ENCODE data around the gene IRF5.
"Not testable (repeated sequence)": the region's sequence is repeated elsewhere in the genome, so short reads cannot be mapped to it uniquely, and the experiment has no call there.

IRF5 gene

GRCh38 chr7:128939861-128940410, 2.2 kb downstream of the IRF5 start:
- no peak overlapping the region for H3K4me3 ChIP-seq (ENCODE audit: low read depth, low read length)
- no peak for TF ChIP-seq CTCF (IDR thresholded peaks at IDR 0.05; ENCODE audit: low read depth, low read length)
- DNase-seq (ENCODE audit: low read depth, low spot score) = no peak
- in situ Hi-C loops (cut with HindIII; ENCODE audit: low sequenced_read_pairs) = no loop called here

GRCh38 chr7:128940494-128941322, 3.0 kb downstream of the IRF5 start:
- DNase-seq (ENCODE audit: low read depth, low spot score) = no peak
- in situ Hi-C loops (cut with HindIII; ENCODE audit: low sequenced_read_pairs) = no loop called here
- no peak for TF ChIP-seq CTCF (IDR thresholded peaks at IDR 0.05; ENCODE audit: low read depth, low read length)
- no peak overlapping the region for H3K4me3 ChIP-seq (ENCODE audit: low read depth, low read length)

GRCh38 chr7:128941323-128941890, 3.7 kb downstream of the IRF5 start:
- DNase-seq (ENCODE audit: low read depth, low spot score) = no peak
- in situ Hi-C loops (cut with HindIII; ENCODE audit: low sequenced_read_pairs) = no loop called here
- TF ChIP-seq CTCF (IDR thresholded peaks at IDR 0.05; ENCODE audit: low read depth, low read length) = no peak
- H3K4me3 ChIP-seq (ENCODE audit: low read depth, low read length) = no peak overlapping the region

GRCh38 chr7:128941946-128942526, 4.3 kb downstream of the IRF5 start:
- in situ Hi-C loops (cut with HindIII; ENCODE audit: low sequenced_read_pairs) = no loop called here
- no peak for DNase-seq (ENCODE audit: low read depth, low spot score)
- no peak for TF ChIP-seq CTCF (IDR thresholded peaks at IDR 0.05; ENCODE audit: low read depth, low read length)
- no peak overlapping the region for H3K4me3 ChIP-seq (ENCODE audit: low read depth, low read length)

- in situ Hi-C loops (cut with HindIII; ENCODE audit: low sequenced_read_pairs); H3K4me3 ChIP-seq (ENCODE audit: low read depth, low read length); DNase-seq (ENCODE audit: low read depth, low spot score): not testable (repeated sequence)
These were observed 5.5 kb downstream of the IRF5 start for GRCh38 chr7:128943251-128943650.

GRCh38 chr7:128944487-128945236, 6.9 kb downstream of the IRF5 start:
- in situ Hi-C loops (cut with HindIII; ENCODE audit: low sequenced_read_pairs) = no loop called here
- no peak for DNase-seq (ENCODE audit: low read depth, low spot score)

More at GRCh38 chr7:128944487-128945236, 6.9 kb downstream of the IRF5 start:
- TF ChIP-seq CTCF (IDR thresholded peaks at IDR 0.05; ENCODE audit: low read depth, low read length) = no peak
- H3K4me3 ChIP-seq (ENCODE audit: low read depth, low read length) = no peak overlapping the region
